SK-N-SH (cell line): ENCODE data around the gene C1QTNF3. TPM values are rescaled to one million over a fixed set of nuclear protein-coding genes. Genes with fewer than 3 reads are reported as not detected.

Experiments used
- CTCF ChIA-PET: fragments of 300-600, 350-600 bp; formaldehyde crosslinking; extraction: SDS; loops from one replicate; lab custom pipeline; 2021; lab: Yijun Ruan, JAX
- POLR2A ChIA-PET: fragments of 350-600 bp; sonication (Branson Sonifier 250); formaldehyde crosslinking; extraction: SDS; loops from one replicate; lab custom pipeline; 2020; ENCODE audit warnings: antibody characterized with exemption, inconsistent platforms; lab: Yijun Ruan, JAX
- DNase-seq: peaks from one replicate; pipeline ENCODE4 v3.0.0; 2012
- H2AFZ ChIP-seq: fragments of 200-600 bp; sonication (generic); 2 replicates; pipeline ENCODE4 v1.8.1; 2016; ENCODE audit warnings: antibody characterized with exemption, mild to moderate bottlenecking, low read depth
- H3F3A ChIP-seq: fragments of 200-600 bp; sonication (generic); replicated peaks from 2 replicates; pipeline ENCODE3; 2016; ENCODE audit warnings: antibody characterized with exemption, mild to moderate bottlenecking; ENCODE audit not compliant: insufficient read depth
- H3K27ac ChIP-seq, 2 experiments: fragments of 200-500 bp in 1 of 2; fragments of 200-600 bp in 1 of 2; sonication (Bioruptor generic) in 1 of 2; sonication (generic), shearing (Covaris generic) in 1 of 2; 2 replicates each; pipeline versions ENCODE4 v1.5.1 to v1.6.1; 2014 to 2016; ENCODE audit warnings: low read depth in 2 of 2, inconsistent platforms in 1 of 2, low read length in 1 of 2, mild to moderate bottlenecking in 1 of 2, mixed read lengths in 1 of 2
- H3K27me3 ChIP-seq: fragments of 200-600 bp; sonication (generic), shearing (Covaris generic); 2 replicates; pipeline ENCODE4 v1.6.1; 2016; ENCODE audit warnings: mixed run types; ENCODE audit not compliant: insufficient read depth
- H3K36me3 ChIP-seq, 2 experiments: fragments of 200-500 bp in 1 of 2; fragments of 200-600 bp in 1 of 2; sonication (Bioruptor generic) in 1 of 2; sonication (generic) in 1 of 2; replicated peaks in 1 of 2; 2 replicates each; pipeline versions ENCODE3 to v1.5.1; 2014 to 2016; ENCODE audit warnings: low read length in 1 of 2, mild to moderate bottlenecking in 1 of 2; ENCODE audit not compliant: insufficient read depth in 2 of 2, control insufficient read depth in 1 of 2
- H3K4me1 ChIP-seq, 2 experiments: fragments of 200-500 bp in 1 of 2; fragments of 200-600 bp in 1 of 2; sonication (Bioruptor generic) in 1 of 2; sonication (generic), shearing (Covaris generic) in 1 of 2; 2 replicates each; pipeline versions ENCODE4 v1.5.1 to v1.6.1; 2014 to 2016; ENCODE audit warnings: low read depth in 1 of 2, low read length in 1 of 2, mixed run types in 1 of 2; ENCODE audit not compliant: insufficient read depth in 2 of 2, control insufficient read depth in 1 of 2
- H3K4me2 ChIP-seq: fragments of 200-600 bp; sonication (generic), shearing (Covaris generic); 2 replicates; pipeline ENCODE4 v1.6.1; 2017; ENCODE audit warnings: mixed run types
- H3K4me3 ChIP-seq, 2 experiments: fragments of 200-500 bp in 1 of 2; fragments of 200-600 bp in 1 of 2; sonication (Bioruptor generic) in 1 of 2; sonication (generic), shearing (Covaris generic) in 1 of 2; 2 replicates each; pipeline versions ENCODE4 v1.5.1 to v1.8.1; 2014 to 2016; ENCODE audit warnings: low read depth in 2 of 2, inconsistent platforms in 1 of 2, low read length in 1 of 2, mild to moderate bottlenecking in 1 of 2, mixed read lengths in 1 of 2, moderate library complexity in 1 of 2
- H3K79me2 ChIP-seq: fragments of 200-600 bp; sonication (generic); 2 replicates; pipeline ENCODE4 v1.8.1; 2017; ENCODE audit warnings: mild to moderate bottlenecking; ENCODE audit not compliant: insufficient read depth
- H3K9ac ChIP-seq: fragments of 200-600 bp; sonication (generic); 2 replicates; pipeline ENCODE4 v1.6.1; 2017; ENCODE audit warnings: mixed run types
- H3K9me2 ChIP-seq: fragments of 200-600 bp; sonication (generic); 2 replicates; pipeline ENCODE4 v1.6.1; 2017; ENCODE audit warnings: mixed run types
- H3K9me3 ChIP-seq: fragments of 200-600 bp; sonication (generic); 2 replicates; pipeline ENCODE4 v1.6.1; 2017; ENCODE audit warnings: mixed run types, mild to moderate bottlenecking, moderate library complexity
- H4K20me1 ChIP-seq: fragments of 200-600 bp; sonication (generic); 2 replicates; pipeline ENCODE4 v1.6.1; 2017; ENCODE audit warnings: mild to moderate bottlenecking, mixed run types; ENCODE audit not compliant: insufficient read depth
- CHD2 ChIP-seq: fragments of 150-350 bp; IDR thresholded peaks from 2 replicates; pipeline ENCODE4 v1.6.1; 2018; ENCODE audit warnings: low read length; ENCODE audit not compliant: partially characterized antibody
- ELF1 ChIP-seq: IDR thresholded peaks from 2 replicates; pipeline ENCODE4 v1.4.0; 2012
- GABPA ChIP-seq: IDR thresholded peaks from 2 replicates; pipeline ENCODE4 v1.4.0; 2012; ENCODE audit warnings: low read depth, mild to moderate bottlenecking
- GATA2 ChIP-seq: sonication (generic); formaldehyde crosslinking; IDR thresholded peaks from 2 replicates; pipeline ENCODE4 v1.5.0; 2020; ENCODE audit warnings: mild to moderate bottlenecking, missing genetic modification reagents
- MEF2A ChIP-seq: IDR thresholded peaks from 2 replicates; pipeline ENCODE4 v1.4.0; 2012; ENCODE audit warnings: low read depth, borderline replicate concordance
- MXI1 ChIP-seq: IDR thresholded peaks from 2 replicates; pipeline ENCODE4 v1.6.1; 2012; ENCODE audit warnings: mild to moderate bottlenecking, low read depth, low read length, improper control_type of control experiment
- RAD21 ChIP-seq: IDR thresholded peaks from 2 replicates; pipeline ENCODE4 v1.6.1; 2012; ENCODE audit warnings: mild to moderate bottlenecking, low read length
- SIN3A ChIP-seq: IDR thresholded peaks from 2 replicates; pipeline ENCODE4 v1.6.1; 2012; ENCODE audit warnings: low read depth, mild to moderate bottlenecking, low read length, moderate library complexity, borderline replicate concordance
- TAF1 ChIP-seq: IDR thresholded peaks from 2 replicates; pipeline ENCODE4 v1.6.1; 2012; ENCODE audit warnings: low read depth, mild to moderate bottlenecking, low read length, moderate library complexity, borderline replicate concordance
- TEAD4 ChIP-seq: IDR thresholded peaks from 2 replicates; pipeline ENCODE4 v1.4.0; 2012; ENCODE audit warnings: mild to moderate bottlenecking, borderline replicate concordance; ENCODE audit not compliant: insufficient read depth
- YY1 ChIP-seq: IDR thresholded peaks from 2 replicates; pipeline ENCODE4 v1.4.0; 2012; ENCODE audit warnings: low read depth, mild to moderate bottlenecking
- WGBS: methylation state at CpG from one replicate; pipeline ENCODE4 v1.1.6; 2017; ENCODE audit warnings: low lambda C conversion rate; 5-methylcytosine and 5-hydroxymethylcytosine counted together
- polyA plus RNA-seq, 3 experiments: library from polyadenylated mRNA; depleted of rRNA; stranded (reverse); fragments of >200 nt; gene quantifications; 2 replicates each; pipeline ENCODE4 v1.2.3, GENCODE V29; 2012
- TF ChIP-seq, protein P1 (sequence below): IDR thresholded peaks from 2 replicates; pipeline ENCODE4 v1.4.0; 2012; ENCODE audit warnings: low read depth
- TF ChIP-seq, protein P2 (sequence below): fragments of 150-350 bp; IDR thresholded peaks from 2 replicates; pipeline ENCODE4 v1.6.1; 2017; ENCODE audit warnings: antibody characterized with exemption, low read length, low read depth, borderline replicate concordance
- TF ChIP-seq, protein P3 (sequence below): fragments of 200-600 bp; sonication (generic); IDR thresholded peaks from 2 replicates; pipeline ENCODE4 v1.6.1; 2017; ENCODE audit warnings: antibody characterized with exemption, mild to moderate bottlenecking, moderate library complexity
- TF ChIP-seq, protein P4 (sequence below): fragments of 150-350 bp; IDR thresholded peaks from 2 replicates; pipeline ENCODE4 v1.6.1; 2016; ENCODE audit warnings: mild to moderate bottlenecking, low read depth, low read length
- TF ChIP-seq, protein P5 (sequence below): IDR thresholded peaks from 2 replicates; pipeline ENCODE4 v1.4.0; 2012; ENCODE audit warnings: low read depth, borderline replicate concordance
- TF ChIP-seq, protein P6 (sequence below): IDR thresholded peaks from 2 replicates; pipeline ENCODE4; 2012

Gene C1QTNF3
- polyA plus RNA-seq, 1 of the 3 experiments (the other 2 are of a cell fraction) = 1.5 TPM

DNA sequence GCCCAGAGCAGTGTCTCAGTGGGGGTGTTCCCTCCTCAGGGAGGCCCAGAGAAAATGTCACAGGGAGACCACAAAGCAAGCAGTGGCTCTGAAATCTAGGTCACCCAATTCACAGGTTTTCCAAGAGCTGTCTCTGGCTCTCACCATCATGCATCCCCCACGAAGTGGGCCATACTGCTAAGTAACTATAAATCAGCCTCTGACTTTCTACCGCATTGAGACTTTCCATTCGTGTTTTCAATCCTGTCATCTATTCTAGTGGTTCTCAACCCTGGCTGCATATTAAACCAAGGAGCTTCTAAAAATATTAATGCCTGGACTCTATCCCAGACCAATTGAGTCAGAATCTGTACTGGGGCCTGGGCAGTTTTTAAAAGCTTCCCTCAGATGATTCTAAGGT is 2.0 kb upstream of the C1QTNF3 start:
- DNase-seq = no peak
- Histone ChIP-seq H3K4me1 (no peaks in the 10 kb centered on the region), H4K20me1 (no peaks in the 10 kb centered on the region), H3K27me3 (no peaks in the 10 kb centered on the region), H3K4me3 (no peak overlapping the region), H3K4me2 (no peak overlapping the region), H3K9me2 (no peaks in the 10 kb centered on the region), H3K9me3 (no peaks in the 10 kb centered on the region), H3F3A (no peaks in the 10 kb centered on the region), H3K9ac (no peak overlapping the region), H3K36me3 (peaks cover 0 to under 1% of the 10 kb centered on the region in 2 experiments), H3K79me2 (no peaks in the 10 kb centered on the region), H2AFZ (no peak overlapping the region), H3K27ac (no peak overlapping the region)
- TF ChIP-seq YY1 (no peak), MEF2A (no peak), GABPA (no peak), TAF1 (no peak), ELF1 (no peak), RAD21 (no peak), TEAD4 (no peak), SIN3A (no peak), GATA2 (no peak), CHD2 (no peak), MXI1 (no peak)
- TF ChIP-seq, protein P1, sequence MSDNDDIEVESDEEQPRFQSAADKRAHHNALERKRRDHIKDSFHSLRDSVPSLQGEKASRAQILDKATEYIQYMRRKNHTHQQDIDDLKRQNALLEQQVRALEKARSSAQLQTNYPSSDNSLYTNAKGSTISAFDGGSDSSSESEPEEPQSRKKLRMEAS = no peak
- TF ChIP-seq, protein P2, sequence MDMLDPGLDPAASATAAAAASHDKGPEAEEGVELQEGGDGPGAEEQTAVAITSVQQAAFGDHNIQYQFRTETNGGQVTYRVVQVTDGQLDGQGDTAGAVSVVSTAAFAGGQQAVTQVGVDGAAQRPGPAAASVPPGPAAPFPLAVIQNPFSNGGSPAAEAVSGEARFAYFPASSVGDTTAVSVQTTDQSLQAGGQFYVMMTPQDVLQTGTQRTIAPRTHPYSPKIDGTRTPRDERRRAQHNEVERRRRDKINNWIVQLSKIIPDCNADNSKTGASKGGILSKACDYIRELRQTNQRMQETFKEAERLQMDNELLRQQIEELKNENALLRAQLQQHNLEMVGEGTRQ = no peak
- TF ChIP-seq, protein P3, sequence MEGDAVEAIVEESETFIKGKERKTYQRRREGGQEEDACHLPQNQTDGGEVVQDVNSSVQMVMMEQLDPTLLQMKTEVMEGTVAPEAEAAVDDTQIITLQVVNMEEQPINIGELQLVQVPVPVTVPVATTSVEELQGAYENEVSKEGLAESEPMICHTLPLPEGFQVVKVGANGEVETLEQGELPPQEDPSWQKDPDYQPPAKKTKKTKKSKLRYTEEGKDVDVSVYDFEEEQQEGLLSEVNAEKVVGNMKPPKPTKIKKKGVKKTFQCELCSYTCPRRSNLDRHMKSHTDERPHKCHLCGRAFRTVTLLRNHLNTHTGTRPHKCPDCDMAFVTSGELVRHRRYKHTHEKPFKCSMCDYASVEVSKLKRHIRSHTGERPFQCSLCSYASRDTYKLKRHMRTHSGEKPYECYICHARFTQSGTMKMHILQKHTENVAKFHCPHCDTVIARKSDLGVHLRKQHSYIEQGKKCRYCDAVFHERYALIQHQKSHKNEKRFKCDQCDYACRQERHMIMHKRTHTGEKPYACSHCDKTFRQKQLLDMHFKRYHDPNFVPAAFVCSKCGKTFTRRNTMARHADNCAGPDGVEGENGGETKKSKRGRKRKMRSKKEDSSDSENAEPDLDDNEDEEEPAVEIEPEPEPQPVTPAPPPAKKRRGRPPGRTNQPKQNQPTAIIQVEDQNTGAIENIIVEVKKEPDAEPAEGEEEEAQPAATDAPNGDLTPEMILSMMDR = no peak
- TF ChIP-seq, protein P4, sequence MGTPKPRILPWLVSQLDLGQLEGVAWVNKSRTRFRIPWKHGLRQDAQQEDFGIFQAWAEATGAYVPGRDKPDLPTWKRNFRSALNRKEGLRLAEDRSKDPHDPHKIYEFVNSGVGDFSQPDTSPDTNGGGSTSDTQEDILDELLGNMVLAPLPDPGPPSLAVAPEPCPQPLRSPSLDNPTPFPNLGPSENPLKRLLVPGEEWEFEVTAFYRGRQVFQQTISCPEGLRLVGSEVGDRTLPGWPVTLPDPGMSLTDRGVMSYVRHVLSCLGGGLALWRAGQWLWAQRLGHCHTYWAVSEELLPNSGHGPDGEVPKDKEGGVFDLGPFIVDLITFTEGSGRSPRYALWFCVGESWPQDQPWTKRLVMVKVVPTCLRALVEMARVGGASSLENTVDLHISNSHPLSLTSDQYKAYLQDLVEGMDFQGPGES = no peak
- TF ChIP-seq, protein P5, sequence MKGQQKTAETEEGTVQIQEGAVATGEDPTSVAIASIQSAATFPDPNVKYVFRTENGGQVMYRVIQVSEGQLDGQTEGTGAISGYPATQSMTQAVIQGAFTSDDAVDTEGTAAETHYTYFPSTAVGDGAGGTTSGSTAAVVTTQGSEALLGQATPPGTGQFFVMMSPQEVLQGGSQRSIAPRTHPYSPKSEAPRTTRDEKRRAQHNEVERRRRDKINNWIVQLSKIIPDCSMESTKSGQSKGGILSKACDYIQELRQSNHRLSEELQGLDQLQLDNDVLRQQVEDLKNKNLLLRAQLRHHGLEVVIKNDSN = no peak
- TF ChIP-seq, protein P6, sequence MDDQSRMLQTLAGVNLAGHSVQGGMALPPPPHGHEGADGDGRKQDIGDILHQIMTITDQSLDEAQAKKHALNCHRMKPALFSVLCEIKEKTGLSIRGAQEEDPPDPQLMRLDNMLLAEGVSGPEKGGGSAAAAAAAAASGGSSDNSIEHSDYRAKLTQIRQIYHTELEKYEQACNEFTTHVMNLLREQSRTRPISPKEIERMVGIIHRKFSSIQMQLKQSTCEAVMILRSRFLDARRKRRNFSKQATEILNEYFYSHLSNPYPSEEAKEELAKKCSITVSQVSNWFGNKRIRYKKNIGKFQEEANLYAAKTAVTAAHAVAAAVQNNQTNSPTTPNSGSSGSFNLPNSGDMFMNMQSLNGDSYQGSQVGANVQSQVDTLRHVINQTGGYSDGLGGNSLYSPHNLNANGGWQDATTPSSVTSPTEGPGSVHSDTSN = no peak
- WGBS = 79% methylated on average over 3 of the region's 3 CpGs
- CTCF ChIA-PET = interaction anchor here (0.7 to 0.8 kb wide), 2 partner anchors 19 to 429 kb away, joined by 3 read pairs; no protein-coding TSS in a partner anchor
- POLR2A ChIA-PET = no interaction called here
